Inflammatory macrophage treated with lipopolysaccharide for 1 hour (primary cell): ENCODE data around the gene DNPEP.

Experiments used
- DNase-seq, 2 donors: peaks; one replicate each; pipeline ENCODE4 v3.0.0-alpha.2; 2020 to 2022

Gene DNPEP

GRCh38 chr2:219358170-219359075 is 29.3 kb downstream of the DNPEP start:
- DNase-seq, result no peak

DNA sequence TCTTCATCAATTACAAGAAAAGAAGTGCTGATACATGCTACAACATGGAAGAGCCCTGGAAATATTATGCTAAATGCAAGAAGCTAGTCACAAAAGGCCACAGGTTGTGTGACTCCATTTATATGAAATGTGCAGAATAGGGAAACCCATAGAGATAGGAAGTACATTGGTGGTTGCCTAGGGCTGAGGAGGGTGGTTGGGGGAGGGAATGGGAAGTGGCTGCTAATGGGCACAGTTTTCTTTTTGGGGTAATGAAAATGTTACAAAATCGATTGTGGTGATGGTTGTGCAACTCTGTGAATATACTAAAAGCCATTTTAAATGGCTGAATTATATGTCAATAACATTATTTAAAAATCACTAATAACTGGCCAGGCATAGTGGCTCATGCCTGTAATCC is 30.9 kb downstream of the DNPEP start:
- DNase-seq, result peak; percentile 84 to 88

DNA sequence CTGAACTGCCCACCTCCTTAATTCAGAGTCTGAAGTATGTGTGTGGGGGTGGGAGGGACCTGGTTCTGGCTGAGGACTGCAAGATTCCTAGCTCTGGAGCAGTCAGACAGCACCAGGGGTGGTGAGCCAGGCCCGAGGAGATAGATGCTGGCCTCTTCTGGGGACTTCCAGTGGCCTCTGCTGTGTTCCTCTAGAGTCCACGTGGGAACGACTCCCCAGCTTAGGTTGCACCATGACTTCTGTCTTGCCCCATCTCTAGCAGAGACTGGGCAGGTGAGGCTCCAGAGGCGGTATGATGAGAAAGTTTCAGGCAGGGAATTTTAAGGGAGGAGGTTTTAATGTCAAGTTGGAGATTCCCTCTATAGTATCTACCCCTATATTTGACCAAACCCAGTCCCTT is 33.1 kb downstream of the DNPEP start:
- no peak for DNase-seq

GRCh38 chr2:219353129-219353528 is 34.6 kb downstream of the DNPEP start:
- DNase-seq, result no peak

- peak; percentile 56 to 96 for DNase-seq
Measured at GRCh38 chr2:219352448-219353023, 35.2 kb downstream of the DNPEP start.

- DNase-seq, result no peak
Measured at GRCh38 chr2:219350710-219351221, 36.9 kb downstream of the DNPEP start.

DNA sequence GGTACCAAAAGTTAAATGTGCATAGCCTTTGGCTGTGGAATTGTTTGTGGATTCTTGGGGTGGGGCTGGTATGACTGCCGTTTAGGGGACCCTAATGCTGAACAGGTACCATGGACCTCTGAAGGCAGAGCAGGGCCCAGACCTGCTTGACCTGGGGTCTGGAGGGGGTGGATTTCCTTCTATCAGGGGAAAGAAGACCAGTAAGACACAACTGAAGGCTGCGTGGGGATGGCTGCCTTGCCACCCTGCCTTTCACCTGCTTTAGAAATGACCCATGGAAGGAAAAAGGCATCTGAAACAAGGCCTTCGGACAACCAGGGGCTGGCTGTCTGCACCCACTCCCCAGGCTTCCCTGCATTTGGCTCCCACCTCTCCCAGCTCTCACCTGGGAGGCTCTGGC is 37.5 kb downstream of the DNPEP start:
- no peak for DNase-seq

DNA sequence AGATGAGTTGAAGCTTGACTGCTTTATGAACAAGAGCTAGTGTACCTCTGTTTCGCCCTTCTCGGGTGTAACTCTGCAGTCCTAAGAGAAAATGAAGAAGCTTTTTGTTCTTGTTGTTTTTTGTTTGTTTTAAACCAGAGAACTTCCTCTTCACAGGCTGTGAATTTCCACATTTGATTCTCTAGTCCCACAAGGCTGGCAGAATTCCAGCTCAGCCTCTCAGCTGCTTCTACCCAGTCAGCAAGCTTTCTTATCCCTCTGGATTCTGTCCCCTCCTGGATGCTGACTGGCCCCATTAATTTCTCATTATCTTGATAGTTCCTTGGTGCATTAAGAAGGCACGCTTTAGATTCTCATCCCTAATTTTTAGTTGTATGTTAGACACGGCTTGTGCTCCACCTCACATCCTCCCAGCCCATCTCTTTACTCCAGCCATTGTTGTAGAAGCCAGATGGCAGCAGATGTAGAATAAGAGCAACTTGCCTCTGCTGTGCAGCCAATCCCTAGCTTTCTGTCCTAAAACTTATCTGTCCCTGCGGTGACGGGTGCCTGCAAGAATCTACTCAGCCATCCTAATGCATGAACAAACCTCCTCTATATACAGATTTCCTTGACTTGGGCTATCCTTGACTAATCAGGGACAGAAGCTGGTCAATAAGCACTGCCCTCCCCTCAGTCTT is 42.8 kb downstream of the DNPEP start:
- DNase-seq, result peak; percentile 74 to 81

- DNase-seq, result no peak
Measured at GRCh38 chr2:219335373-219335786, 52.3 kb downstream of the DNPEP start.

DNA sequence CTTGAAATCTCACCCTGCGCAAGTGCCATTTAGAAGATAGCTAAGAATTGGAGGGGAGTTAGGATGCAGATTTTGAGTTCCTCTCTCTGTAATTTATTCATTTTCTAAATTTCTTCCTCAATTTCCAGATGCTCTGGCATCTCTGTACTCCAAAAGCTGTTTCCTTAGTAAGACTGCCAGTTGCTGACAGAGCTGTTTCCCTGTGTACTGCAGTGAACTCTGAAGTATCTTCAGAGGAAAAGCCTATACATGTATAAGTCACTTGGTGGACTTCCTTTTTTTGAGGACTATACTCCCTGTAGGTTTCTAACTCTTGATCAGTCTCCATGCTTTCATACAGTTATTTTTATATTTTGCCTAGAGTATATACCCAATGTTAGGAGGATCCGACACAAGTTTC is 53.6 kb downstream of the DNPEP start:
- no peak for DNase-seq

GRCh38 chr2:219332542-219332941 is 55.2 kb downstream of the DNPEP start, which contains the start of gene RESP18:
RESP18 (minus strand) TSS chr2:219332744.
- no peak for DNase-seq

GRCh38 chr2:219331560-219332213 is 56.0 kb downstream of the DNPEP start:
- peak; percentile 5 to 17 for DNase-seq

DNA sequence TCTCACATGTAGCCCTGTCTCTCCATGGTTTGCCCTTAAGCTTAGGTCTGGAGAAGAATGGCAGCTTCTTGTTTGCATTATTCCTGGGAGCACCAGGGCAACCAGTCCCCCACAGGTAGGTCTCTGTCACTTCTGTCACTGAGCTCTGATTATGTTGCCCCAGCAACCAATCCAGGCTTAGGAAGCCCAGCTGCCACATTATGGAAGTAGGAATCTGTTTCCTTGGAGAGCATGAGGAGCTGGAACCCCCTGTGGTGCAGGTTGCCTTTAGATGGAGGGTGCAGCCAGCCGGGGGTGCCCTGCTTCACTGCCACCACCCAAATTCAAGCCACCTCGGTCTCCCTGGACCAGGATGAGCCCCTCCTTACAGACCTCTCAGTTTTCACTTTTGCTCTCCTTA is 60.0 kb downstream of the DNPEP start:
- no peak for DNase-seq

GRCh38 chr2:219325657-219326315 is 61.9 kb downstream of the DNPEP start:
- no peak for DNase-seq

DNA sequence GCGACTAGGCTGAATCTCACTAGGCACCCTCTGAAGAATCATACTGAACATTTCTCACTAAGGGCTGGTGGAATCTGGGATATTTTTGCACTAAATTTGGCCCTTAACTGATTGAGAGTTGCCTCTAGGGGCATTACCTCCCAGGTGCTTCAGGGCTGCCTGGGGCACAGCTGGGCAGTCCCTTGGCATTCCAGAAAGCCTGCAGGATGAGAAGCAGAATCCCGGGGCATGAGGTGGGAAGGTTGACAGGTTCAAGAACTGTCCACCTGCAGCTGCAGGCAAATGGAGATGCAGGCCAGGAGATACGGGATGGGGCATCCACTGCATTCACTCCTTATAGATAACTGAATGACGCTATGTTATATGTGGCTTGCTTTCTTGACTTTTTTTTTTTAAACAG is 62.6 kb downstream of the DNPEP start:
- DNase-seq, result no peak

DNA sequence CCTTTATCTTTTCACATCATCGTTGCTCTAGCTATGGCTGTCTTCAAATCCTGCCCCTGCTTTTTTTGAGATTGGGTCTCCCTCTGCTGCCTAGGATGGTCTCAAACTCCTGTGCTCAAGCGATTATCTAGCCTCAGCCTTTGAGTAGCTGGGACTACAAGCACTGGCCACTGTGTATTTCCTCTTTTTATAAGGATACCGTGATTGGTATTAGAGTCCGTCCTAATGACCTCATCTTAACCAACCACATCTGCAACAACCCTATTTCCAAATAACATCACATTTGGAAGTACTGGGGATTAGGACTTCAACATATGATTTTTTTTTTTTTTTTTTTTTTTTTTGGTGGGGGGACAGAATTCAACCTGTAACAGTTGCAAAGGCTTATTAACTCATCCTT is 64.3 kb downstream of the DNPEP start:
- peak; percentile 49 to 60 for DNase-seq
